Measurements from ENCODE around the gene FIZ1.

FIZ1 gene, protein sequence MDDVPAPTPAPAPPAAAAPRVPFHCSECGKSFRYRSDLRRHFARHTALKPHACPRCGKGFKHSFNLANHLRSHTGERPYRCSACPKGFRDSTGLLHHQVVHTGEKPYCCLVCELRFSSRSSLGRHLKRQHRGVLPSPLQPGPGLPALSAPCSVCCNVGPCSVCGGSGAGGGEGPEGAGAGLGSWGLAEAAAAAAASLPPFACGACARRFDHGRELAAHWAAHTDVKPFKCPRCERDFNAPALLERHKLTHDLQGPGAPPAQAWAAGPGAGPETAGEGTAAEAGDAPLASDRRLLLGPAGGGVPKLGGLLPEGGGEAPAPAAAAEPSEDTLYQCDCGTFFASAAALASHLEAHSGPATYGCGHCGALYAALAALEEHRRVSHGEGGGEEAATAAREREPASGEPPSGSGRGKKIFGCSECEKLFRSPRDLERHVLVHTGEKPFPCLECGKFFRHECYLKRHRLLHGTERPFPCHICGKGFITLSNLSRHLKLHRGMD

DNA sequence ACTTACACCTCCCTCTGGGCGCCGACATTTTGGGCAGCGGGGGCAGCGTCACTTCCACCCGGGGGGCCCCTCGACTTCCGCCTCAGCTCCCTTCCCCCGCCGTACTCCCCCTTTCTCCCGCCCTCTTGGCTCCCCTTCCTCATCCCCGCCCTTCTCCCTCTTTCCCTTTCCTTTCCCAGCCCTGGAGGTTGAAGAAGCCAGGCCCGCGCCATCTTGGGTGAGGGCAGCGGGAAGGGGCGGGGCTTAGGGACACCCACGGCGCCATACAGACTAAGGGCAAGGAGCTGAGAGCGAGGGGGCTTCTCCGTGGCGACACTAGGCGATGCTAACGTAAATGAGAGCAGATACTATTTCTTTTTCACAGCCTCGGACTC, at the start of gene FIZ1:
Gene FIZ1 (minus strand): TSS at position 50 of the 374 bp plus-strand sequence. CDS start 1,652 bp downstream, outside the sequence.
- DNase-seq (ENCODE audit: low read depth) = peak; percentile 96

DNA sequence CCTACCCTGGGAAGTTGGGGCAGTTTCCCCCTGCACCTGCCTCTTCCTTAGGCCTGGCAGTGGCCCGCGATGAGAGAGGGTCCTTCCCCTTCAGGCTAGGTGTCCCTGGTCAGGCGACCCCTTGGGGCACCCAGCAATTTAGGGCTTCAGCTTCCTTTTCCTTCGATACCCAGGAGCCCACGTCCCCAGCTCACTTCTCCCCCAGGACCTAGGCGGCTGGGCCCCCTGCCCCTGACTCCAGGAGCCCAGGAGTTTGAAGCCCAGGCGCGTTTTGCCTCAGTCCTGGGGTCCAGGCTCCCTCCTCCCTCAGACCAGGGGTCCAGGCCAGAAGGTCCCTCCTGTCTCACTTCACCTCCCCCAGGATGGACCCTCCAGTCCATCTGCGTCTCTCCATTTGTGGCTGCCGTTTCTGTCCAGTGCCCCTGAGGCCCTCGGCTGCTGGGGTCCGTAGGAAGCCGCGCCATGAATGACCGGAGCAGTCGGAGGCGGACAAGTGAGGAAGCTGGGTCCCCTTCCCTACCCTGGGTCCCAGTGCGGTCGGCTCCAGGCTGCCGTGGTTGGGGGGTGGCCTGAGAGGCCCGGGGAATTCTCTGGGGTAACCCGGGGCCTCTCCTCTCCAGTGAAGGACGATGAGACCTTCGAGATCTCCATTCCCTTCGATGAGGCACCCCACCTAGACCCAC, 49.4 kb upstream of the FIZ1 start:
- no peak for DNase-seq (ENCODE audit: low read depth)

DNA sequence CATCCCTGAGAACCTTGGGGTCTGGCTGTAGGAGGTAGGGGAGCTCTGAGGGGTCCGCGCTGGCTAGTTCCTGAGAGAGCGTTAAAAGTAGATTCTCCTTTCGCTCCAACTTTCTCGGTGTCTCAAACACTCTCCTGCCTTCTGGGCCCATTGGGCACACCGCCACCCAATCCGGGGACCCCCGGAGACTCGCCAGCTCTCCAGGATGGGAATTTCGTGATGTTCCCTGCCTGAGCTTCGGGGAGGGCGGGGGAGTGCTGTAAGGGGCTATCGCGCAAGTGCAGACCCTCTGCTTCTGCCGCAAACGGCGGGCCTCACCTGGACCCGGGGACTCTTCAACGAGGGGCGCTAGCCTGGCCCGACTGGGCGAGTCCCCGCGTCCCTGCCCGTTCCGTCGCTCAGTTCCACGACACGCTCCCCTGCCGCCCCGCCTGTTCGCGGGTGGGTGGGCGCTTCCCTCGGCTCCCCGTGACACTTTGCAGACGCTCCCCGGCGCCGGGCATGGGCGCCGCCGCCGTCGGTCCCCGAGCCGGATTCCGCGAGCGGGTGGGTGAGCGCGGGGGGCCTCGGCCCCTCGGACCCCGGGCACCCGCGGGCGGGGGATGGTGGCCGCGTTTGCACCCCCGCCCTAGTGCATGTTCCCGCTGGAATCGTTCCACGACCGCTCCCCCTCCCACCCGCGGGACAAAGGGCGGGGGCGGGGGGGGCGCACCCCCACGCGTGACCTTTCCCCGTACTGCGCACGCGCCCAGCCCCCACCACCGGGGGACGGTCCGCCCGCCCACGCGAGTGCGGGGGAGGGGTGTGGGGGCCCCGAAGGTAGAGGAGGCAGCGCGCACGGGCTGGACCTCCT, 48.6 kb upstream of the FIZ1 start, which contains the start of gene CCDC106:
Gene CCDC106 (plus strand): TSS at position 481 of the 853 bp plus-strand sequence. CDS start 835 bp downstream, outside the sequence.
- no peak for DNase-seq (ENCODE audit: low read depth)

DNA sequence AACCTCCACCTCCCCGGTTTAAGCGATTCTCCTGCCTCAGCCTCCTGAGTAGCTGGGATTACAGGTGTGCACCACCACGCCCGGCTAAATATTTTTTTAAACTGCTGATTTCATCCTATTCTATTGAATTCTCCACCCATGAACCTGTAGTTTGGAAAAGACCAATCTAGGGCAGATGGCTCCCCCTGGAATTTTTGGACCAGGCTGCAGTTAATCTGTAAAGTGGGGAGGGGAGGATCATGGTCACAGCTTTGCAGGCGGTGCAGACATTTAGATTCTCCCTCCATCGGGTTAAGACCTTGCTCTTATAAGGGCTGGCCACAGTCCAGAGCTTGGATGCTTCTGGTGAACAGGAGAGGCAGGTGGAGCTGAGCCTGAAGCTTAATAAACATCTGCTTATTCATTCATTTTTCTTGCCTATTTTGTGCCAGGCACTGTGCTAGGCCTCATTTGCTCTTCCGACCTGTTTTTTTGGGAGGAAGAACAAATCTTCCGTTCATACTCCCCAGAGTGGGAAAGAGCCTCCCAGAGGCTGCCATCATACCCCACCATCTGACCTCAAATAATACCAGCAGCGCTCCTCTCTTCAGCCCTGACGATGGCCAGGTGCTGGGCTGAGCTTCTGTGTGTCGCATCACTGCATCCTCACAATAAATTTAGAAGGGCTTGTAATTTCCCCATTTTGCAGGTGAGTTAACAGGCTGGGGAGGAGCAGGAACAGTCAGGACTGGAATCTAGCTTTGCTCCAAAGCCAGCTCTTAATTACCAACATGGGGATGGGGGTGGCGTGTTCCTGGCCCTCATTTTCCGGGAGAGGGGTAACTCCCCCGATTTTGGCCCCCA, 47.8 kb upstream of the FIZ1 start:
- no peak for DNase-seq (ENCODE audit: low read depth)

DNA sequence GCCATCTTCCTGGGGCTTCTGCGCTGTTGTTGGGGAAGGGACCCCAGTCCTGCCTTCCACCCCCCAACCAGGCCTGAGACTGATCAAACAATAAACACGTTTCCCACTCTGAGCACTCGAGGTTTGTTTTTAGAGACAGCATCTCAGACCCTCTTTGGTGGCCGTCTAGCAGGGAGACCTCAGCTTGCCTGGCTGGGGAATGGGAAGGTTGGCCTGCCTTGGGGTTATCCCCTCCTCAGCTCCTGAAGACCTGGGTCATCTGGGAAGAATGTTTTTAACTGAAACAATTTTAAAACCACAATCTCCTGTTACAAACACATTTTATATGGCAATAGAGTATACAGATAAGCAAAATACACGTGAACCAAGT, 46.2 kb upstream of the FIZ1 start:
- DNase-seq (ENCODE audit: low read depth) = no peak

DNA sequence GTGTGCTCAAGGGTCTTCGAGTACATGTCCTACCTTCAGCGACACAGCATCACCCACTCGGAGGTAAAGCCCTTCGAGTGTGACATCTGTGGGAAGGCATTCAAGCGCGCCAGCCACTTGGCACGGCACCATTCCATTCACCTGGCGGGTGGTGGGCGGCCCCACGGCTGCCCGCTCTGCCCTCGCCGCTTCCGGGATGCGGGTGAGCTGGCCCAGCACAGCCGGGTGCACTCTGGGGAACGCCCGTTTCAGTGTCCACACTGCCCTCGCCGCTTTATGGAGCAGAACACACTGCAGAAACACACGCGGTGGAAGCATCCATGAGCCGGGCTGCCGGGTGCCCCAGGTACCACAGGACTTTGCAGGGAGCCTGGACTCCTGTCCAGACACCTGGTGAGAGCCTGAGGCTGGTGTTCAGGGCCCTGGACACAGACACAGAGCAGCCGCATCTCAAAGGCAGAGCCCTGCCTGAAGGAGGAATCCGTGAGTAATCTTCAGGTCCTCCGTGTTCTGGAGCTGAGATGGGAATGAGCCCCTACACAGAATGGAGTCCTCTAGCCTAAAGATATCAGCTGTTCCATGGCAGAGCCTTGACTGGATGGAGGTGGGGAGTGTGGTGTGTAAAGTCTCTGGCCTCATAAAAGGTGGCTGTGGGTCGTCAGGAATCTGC, 45.7 kb upstream of the FIZ1 start:
- no peak for DNase-seq (ENCODE audit: low read depth)

DNA sequence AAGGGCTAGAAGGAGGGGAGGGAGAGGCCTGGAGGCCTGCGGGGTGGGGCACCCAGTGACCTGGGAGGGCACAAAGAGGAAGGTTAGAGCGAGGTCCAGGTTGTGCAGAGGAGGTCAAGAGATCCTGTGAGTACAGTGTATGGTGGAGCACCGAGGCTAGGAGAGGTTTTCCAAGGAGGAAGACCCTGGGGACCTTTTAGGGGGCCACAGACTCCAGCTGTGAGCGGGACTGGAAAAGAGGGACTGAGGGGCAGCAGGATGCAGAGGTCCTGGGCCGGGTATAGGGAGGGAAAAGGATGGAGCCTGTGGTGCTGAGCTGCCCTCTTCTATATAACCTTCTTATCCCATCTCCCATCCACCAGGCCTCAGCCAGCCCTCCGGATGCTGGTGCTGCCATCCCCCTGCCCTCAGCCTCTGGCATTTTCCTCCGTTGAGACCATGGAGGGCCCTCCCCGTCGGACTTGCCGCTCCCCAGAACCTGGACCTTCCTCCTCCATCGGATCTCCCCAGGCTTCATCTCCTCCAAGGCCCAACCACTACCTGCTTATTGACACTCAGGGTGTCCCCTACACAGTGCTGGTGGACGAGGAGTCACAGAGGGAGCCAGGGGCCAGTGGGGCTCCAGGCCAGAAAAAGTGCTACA, 45.0 kb upstream of the FIZ1 start:
- no peak for DNase-seq (ENCODE audit: low read depth)

DNA sequence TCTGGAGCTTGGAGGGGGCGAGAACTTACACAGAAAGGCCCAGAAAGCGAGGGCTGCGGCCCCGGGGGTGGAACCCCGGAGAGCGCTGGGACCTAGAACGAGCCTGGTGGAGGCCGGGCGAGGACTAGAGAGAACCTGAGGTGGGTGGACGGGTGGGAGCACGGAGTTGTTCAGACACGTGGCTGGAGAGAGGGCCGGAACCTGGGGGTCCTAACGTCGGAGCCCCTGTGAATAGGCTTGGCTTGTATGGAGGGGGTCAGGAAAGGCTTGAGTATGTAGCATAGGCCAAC, 44.5 kb upstream of the FIZ1 start:
- DNase-seq (ENCODE audit: low read depth) = no peak

DNA sequence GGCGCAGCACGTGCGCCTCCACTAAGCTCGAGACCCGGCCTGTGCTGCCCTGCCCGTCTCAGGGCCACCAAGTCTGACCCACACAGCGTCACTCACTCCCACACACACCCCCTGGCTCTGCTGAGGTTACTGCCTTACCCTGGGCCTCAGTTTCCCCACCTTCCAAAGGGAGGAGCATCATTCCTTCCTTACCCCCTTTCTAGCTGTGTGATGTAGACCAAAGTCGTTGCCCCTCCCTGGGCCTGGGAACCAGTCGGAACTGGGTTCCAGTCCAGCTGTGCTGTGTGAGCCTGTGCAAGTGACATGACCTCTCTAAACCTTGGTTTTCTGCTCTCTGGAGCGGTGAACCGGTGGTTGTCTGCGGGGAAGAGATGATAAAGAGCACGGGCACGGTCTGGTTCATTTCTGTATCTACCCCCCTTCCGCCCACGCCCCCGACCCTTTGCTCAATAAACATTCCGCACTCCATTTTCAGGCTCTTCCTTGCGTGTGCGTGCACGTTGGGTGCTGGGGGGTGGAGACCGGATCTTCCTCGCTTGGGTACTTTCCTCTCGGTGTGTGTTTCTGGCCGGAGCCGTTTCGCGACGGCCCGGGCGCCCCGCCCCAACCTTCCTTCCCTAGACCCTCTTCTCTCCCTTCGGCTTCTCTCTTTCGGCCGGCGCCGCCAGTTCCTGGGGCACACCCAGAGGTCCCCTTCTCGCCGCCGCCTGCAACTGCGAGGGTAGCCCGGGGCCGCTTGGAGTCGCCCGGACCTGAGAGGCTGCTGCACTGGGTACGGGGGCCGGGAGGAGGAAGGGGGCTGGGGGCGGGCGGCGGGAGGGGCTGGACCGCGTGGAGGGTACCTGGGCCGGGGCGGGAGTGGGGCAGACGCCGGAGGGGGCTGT, 43.9 kb upstream of the FIZ1 start, which contains the start of gene ZNF581:
Gene ZNF581 (plus strand): TSS at position 647 of the 884 bp plus-strand sequence. CDS start 923 bp downstream, outside the sequence.
- peak; percentile 63 for DNase-seq (ENCODE audit: low read depth)

DNA sequence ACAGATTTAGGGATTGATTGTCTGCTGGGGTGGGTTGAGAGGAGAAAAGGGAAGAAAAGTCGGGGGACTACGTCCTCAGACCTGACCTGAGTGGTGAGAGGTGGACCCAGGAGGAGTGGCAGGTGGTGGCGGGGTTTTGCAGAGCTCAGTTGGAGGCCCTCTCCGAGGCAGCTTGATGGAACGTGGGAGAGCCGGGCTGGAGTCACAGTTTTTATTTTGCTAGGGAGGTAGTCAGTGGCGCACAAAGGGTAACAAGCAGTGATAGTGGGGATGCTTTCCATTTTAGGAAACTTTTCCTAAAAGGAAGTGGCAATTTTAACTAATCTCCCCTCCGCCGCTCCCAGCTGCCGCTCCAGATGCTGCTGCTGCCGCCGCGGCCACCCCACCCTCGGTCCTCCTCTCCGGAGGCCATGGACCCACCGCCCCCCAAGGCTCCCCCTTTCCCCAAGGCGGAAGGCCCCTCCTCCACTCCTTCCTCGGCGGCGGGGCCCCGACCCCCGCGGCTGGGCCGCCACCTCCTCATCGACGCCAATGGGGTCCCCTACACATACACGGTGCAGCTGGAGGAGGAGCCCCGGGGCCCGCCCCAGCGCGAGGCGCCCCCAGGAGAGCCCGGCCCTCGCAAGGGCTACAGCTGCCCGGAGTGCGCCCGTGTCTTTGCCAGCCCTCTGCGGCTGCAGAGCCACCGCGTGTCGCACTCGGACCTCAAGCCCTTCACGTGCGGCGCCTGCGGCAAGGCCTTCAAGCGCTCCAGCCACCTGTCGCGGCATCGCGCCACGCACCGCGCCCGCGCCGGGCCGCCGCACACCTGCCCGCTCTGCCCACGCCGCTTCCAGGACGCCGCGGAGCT, 43.1 kb upstream of the FIZ1 start:
- DNase-seq (ENCODE audit: low read depth) = no peak

DNA sequence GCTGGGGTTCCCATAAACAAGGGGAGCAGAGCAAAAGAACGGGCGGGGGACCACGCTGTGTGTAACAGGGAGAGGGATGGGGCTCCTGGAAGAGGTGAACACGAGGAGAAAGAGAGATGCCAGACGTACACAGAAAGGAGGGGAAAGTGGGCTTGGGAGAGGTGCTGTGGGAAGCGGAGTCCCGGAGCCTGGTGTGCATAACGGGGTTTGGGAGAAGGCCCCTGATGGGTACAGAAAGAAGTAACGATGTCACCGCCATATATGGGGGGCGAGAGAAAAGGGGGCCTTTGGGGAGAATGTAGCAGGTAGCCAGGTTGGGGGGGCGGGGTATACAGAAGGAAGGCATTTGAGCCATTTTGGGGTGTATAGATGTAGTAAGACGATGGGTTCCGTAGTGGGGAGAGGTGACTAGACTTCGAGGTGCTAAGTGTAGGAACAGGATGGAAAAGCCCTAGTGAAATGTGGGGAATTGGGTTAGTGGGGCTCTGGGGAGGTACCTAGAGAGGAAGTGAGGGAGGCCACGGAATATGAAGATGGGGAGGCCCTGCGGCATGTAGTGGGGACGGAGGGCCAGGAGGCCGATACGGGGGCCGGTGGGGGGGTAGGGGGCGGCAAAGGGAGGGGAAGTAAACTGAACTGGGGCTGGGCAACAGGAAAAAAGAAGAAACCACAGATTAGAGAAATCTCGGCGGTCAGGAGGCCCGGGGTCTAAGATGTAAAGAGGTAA, 42.3 kb upstream of the FIZ1 start:
- no peak for DNase-seq (ENCODE audit: low read depth)

DNA sequence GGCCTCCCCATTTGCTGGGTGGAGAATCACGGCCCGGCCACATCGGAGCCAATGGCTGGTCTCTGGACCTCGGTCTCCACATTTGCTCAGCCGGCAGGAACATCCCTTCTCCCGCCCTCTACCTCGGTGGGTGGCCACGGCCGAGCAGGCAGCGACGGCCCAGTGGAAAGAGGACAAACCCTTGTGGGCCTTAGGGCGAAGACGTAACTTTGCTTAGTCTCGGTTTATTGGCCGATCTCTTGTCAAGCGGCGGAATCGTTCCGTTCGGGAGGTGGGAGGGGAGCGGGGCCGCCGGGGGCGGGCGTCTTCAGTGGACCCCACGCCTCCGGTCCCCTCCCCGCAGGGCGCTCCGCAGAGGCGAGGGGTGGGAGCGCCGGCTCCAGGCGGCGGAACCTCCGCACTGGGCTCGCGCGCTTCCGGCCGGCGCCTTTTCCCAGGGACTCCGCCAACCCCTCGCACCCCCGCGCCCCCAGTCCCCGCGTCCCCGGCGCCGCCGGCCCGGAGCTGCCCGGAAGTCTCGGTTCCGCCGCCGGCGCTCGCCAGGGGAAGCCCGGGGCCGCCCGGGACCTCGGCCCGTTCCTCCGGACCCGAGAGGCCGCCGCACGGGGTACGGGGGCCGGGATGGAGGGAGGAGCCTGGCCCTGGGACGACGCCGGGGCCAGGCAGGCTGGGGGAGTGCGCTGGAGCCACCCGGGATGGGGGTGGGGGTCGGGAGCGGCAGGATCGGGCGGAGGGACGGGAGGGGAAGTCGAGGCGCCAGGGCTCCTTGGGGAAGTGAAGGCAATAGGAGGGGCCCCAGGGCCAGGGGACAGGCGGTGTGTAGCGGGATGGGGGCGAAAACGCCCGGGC, 41.5 kb upstream of the FIZ1 start, which contains the start of gene ZNF580:
Gene ZNF580 (plus strand): TSS at position 426 of the 849 bp plus-strand sequence. CDS start 1,507 bp downstream, outside the sequence.
- DNase-seq (ENCODE audit: low read depth) = peak; percentile 32

DNA sequence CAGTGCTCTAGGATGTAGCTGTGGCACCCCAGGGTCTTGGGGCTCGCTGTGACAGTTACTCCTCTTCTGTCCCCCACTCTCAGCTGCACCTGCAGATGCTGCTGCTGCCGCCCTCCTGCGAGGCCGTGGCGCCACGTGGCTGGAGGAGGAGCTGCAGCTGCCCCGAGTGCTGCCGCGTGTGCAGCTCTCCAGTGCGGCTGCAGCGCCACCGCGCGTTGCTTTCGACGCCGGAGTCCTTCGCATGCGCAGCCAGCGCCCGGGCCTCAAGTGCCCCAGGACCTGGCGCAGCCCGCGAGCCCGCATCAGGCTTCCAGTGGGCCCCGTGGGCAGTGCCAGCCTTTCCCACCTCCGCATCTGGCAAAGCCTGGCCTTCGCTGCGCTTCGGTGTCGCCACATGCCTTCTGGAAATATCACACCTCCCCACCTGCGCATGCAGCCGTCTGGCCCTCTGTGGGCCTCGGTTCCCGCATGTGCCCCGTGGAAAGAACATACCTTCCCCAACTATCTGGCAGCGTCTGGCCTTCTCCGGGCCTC, 40.8 kb upstream of the FIZ1 start:
- DNase-seq (ENCODE audit: low read depth) = peak; percentile 55

DNA sequence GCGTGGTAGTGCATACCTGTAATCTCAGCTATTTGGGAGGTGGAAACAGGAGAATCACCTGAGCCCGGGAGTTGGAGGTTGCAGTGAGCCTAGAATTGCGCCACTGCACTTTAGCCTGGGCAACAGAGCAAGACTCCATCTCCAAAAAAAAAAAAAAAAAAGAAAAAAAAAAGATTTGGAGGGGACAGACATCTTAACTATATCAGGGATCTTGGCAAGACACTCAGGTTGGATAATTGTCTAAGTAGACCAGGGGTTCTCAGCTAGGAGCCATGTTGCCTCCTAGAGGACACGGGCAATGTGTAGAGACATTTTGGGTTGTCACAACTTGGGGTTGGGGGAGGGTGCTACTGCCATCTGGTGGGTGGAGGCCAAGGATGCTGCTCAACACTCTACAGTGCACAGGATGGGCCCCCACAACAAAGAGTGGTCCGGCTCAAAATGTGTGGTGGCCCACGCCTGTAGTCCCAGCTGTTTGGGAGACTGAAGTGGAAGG, 39.6 kb upstream of the FIZ1 start:
- DNase-seq (ENCODE audit: low read depth) = peak; percentile 38

DNA sequence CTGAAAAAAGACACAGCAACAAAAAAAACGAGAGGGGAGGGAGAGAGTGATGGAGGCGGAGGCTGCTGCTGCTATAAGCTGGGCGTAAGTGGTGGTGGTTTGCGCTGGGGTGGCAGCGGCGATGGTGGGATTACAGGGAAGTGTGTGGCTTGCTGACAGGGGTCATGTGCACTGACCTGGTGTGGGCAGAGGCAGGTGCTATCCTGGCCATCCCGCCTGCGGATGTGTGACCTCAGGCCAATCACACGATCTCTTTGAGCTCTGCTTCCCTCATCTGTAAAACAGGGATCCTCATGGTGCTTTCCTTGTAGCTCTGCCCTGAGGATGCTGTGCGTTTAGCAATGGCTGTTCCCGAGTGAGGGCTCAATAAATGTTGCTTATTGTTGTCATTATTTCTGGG, 38.2 kb upstream of the FIZ1 start:
- no peak for DNase-seq (ENCODE audit: low read depth)

DNA sequence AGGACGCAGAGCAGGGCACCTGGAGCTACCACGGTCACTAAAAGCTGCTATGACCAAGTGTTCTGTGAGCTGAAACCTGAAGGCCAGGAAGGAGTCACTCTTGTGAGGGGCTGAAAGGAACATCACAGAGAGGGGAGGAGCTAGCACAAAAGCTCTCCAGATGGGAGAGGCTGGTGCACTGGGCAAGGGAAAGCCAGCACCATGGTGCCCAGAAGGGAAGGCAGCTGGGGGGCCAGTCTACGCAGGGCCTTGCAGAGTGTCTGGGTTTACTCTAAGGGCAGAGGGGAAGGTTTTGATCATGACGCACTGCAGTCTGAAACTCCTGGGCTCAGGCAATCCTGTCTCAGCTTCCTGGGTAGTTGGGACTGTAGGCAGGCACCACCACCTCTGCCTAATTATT, 37.4 kb upstream of the FIZ1 start:
- DNase-seq (ENCODE audit: low read depth) = no peak

Data from T-helper 22 cell (primary cell).